Measurements from ENCODE around the gene EIF4EBP3.
A peak's percentile ranks its signal among the peaks of the same experiment; 100 is the strongest.

Gene EIF4EBP3

DNA sequence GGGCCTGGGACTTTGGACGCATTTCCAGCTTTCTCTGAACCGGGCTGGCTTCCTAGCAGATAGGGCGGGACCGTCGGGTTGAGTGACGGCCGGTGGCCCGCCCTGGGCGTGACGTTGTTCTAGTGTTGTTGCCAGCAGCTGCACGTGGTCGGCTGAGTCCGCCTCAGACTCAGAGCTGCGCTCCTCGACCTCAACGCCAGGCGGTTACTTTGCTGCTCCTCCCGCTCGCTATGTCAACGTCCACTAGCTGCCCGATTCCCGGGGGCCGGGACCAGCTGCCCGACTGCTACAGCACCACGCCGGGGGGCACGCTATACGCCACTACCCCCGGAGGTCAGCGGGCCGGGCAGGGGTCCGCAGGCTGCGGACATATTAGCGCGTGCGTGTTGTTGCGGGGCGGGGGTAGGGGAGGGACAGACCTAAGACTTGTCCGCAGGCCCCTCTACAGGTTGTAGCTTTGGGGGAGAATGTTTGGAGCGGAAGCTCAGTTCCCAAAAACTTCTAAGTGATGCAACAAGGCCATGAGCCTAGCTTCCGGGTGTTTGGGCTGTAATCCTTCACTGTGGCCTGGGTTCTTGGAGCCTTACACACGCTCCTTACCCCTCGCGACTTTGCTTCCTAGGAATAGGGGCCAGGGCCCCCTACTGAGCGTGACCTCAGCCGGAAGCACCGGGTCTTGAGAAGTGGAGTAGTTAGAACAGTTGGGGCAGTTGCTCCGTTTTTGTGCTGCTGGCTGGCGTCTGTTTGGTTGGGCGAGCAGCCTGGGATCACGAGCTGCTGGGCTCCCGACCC is at the start of gene EIF4EBP3:
TSS of gene EIF4EBP3 (plus strand) at position 155 of the 792 bp plus-strand sequence. CDS start at position 231, 76 bp downstream.
- in situ Hi-C loops (cut with HindIII; ENCODE audit: low pct_ligation_motif_present, low pct_unique_long_range_greater_than_20kb, low sequenced_read_pairs) = no loop called here
- DNase-seq = peak; percentile 92

DNA sequence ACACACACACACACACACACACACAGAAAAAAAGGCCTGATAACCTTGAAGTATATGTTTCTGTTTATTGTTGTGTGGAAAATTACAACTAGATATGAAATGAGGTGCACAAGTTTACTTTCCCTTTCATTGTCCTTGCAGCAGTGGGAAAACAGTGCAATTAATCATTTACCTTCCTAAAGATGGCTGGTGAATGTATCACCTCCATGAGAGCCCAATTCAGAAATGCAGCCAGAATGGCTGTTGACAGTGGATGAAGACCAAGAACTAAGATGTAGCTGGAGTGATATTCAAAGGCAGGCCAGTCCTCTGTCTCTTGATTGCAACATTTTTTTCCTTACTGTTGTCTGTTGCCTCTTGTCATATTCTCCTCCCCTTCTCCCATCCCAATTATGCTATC is 49.6 kb upstream of the EIF4EBP3 start:
- in situ Hi-C loops (cut with HindIII; ENCODE audit: low pct_ligation_motif_present, low pct_unique_long_range_greater_than_20kb, low sequenced_read_pairs) = no loop called here

DNA sequence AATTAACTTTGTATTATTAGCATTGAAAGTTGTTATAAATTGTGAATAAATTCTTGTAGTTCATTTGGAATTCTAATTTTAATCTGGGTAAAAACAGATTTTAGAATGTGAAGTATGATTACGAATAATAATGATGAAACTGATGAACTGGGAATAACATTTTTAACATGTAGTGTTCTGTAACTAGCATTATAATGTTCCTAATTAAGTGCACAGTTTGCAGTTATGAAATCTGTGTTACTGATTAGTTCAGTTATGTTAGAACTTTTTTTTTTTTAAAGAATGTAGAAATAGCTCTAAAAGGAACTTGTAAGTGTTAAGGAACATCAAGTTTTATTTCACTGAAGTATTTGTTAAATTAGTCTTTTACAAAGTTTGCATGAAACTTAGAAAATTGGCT is 48.9 kb upstream of the EIF4EBP3 start:
- in situ Hi-C loops (cut with HindIII; ENCODE audit: low pct_ligation_motif_present, low pct_unique_long_range_greater_than_20kb, low sequenced_read_pairs) = no loop called here

More for the DNA sequence above, 49.6 kb upstream of the EIF4EBP3 start:
- peak; percentile 71 for DNase-seq

DNA sequence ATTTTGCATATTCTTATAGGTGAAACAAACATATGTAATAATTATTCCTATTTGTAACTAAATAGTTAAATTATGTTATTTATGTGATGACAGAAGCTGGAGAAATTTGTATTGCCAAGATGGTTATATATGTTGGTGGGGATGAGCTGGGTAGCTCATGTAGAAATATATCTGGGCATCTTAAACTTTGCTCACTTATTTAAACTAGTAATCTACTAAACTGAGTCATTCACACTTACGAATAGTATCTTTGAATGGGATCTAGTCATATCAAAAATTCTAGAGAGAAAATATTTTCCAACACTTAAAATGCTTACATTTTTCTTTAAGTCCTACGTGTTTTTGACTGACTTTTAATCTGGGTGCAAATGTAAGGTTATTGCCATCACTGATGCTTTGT is 44.6 kb upstream of the EIF4EBP3 start:
- DNase-seq = no peak
- in situ Hi-C loops (cut with HindIII; ENCODE audit: low pct_ligation_motif_present, low pct_unique_long_range_greater_than_20kb, low sequenced_read_pairs) = no loop called here

More for the DNA sequence above, 48.9 kb upstream of the EIF4EBP3 start:
- DNase-seq = no peak

DNA sequence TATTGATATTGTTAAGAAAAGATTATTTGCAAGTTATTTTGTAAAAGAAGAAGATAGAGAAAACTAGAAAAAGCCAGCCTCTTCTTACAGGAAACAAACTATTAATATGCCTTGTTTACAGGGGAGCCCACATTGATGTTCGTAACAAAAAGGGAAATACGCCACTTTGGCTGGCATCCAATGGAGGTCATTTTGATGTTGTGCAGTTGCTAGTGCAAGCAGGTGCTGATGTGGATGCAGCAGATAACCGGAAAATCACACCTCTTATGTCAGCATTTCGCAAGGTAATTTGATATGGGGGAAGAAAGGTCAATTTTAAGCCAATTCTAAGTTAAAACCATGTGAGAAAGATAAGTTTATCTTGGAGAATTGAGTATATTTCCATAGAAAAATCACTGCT is 37.6 kb upstream of the EIF4EBP3 start:
- no peak for DNase-seq
- in situ Hi-C loops (cut with HindIII; ENCODE audit: low pct_ligation_motif_present, low pct_unique_long_range_greater_than_20kb, low sequenced_read_pairs) = no loop called here

DNA sequence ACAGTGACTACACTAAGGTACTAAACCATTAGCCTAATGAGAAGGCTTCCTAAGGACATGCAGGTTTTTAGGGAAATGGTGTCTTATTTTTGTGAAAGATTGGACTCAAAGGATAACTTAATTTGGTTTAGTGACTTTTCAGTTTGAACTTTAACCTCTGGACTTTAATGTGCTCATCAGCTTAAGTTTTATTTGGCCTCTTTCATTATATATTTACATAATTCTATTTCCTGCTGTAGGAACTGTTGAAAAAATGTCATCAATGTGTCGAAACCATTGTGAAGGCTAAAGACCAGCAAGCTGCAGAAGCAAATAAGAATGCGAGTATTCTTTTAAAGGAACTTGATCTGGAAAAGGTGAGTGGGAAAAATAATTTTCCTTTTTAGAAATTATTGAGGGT is 34.3 kb upstream of the EIF4EBP3 start:
- in situ Hi-C loops (cut with HindIII; ENCODE audit: low pct_ligation_motif_present, low pct_unique_long_range_greater_than_20kb, low sequenced_read_pairs) = no loop called here
- DNase-seq = no peak

DNA sequence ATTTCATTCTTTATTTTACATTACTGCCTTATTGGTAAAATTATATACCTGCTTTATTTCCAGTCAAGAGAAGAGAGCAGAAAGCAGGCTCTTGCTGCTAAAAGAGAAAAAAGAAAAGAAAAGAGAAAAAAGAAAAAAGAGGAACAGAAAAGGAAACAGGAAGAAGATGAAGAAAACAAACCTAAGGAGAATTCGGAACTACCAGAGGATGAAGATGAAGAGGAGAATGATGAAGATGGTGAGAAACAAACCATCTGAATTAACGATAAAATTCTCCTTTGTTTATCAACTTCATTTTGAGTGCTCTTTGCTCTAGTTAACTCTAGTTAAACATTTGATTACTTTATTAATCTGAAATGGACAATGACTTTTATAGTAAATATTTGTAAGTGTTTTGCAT is 23.5 kb upstream of the EIF4EBP3 start:
- in situ Hi-C loops (cut with HindIII; ENCODE audit: low pct_ligation_motif_present, low pct_unique_long_range_greater_than_20kb, low sequenced_read_pairs) = no loop called here
- DNase-seq = no peak

DNA sequence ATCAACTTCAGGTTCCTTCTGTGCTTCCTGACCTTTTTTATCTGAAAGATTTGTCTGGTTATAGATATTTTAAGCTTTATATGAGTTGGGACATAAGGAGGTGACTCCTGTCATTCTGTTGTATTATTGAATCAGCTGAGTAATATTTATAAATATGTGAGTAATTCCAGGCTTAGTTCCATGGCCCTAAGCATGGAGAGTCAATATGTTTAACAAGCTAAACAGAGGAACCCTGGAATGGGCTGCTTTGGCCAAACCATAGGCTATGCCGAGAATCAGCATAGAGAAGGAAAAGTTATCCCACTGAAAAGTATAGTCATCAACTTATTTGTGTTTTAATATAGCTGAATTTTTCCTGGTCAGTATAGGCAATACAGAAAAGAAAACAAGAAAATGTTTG is 7.2 kb upstream of the EIF4EBP3 start:
- in situ Hi-C loops (cut with HindIII; ENCODE audit: low pct_ligation_motif_present, low pct_unique_long_range_greater_than_20kb, low sequenced_read_pairs) = no loop called here
- no peak for DNase-seq

DNA sequence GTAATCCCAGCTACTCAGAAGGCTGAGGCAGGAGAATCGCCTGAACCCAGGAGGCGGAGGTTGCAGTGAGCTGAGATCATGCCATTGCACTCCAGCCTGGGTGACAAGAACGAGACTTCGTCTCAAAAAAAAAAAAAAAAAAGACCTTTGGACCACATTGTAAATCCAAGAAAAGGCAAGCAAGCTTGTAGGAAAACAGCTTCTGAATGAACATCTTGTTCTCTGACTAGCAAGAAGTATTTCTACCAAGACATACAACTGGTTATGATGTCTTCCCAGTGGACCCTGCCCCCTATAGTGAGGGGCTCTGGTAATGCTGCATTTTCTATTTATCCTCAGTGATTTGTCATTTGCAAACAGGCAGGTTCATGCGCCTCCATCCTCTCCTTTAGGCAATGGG is 4.5 kb upstream of the EIF4EBP3 start:
- no peak for DNase-seq
- in situ Hi-C loops (cut with HindIII; ENCODE audit: low pct_ligation_motif_present, low pct_unique_long_range_greater_than_20kb, low sequenced_read_pairs) = no loop called here

DNA sequence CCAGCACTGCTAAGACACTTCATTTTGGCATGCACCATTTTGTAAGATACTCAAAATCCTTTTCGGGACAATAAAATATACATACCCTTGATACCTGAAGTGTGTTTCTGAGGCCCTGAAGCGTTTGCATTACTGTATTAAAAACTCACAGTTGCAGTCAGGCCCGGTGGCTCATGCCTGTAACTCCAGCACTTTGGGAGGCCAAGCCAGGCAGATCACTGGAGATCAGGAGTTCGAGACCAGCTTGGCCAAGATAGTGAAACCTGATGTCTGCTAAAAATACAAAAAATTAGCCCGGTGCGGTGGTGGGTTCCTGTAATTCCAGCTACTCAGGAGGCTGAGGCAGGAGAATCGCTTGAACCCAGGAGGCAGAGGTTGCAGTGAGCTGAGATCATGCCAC is 2.5 kb upstream of the EIF4EBP3 start:
- no peak for DNase-seq
- in situ Hi-C loops (cut with HindIII; ENCODE audit: low pct_ligation_motif_present, low pct_unique_long_range_greater_than_20kb, low sequenced_read_pairs) = no loop called here

DNA sequence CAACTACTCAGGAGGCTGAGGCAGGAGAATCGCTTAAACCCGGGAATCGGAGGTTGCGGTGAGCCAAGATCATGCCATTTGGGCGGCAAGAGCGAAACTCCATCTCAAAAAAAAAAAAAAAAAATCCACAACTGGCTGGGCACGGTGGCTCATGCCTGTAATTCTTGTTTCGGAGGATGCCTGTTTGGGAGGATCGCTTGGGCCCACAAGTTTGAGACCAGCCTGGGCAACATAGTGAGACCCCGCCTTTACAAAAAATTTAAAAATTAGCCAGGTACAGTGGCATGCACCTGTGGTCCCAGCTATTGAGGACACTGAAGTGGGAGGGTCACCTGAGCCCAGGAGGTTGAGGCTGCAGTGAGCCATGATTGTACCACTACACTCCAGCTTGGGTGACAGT is 1.9 kb upstream of the EIF4EBP3 start:
- DNase-seq = no peak
- in situ Hi-C loops (cut with HindIII; ENCODE audit: low pct_ligation_motif_present, low pct_unique_long_range_greater_than_20kb, low sequenced_read_pairs) = no loop called here

DNA sequence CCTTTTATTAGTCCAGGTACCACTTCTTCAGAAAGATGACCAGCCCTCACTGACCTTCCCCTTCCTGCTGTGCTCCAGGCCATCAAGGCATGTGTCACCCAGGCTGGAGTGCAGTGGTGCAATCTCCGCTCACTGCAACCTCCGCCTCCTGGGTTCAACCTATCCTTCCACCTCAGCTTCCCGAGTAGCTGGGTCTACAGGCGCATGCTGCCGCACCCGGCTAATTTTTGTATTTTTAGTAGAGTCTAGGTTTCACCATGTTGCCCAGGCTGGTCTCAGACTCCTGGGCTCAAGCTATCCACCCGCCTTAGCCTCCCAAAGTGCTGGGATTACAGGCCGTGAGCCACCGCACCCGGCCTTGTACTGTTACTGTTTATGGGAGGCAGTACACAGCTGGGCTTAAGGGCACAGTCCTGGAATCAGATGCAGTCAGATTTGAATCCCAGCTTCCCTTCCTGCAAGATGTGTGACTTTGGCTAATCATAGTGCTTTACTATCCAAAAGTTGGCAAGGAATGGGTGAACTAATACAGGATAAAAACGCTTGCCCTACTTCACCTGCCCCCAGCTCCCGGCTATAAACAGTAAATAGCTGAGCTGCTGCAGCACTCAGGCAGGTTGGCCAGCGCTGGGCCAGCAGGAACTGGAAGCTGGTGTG is 483 bp upstream of the EIF4EBP3 start:
- no peak for DNase-seq
- in situ Hi-C loops (cut with HindIII; ENCODE audit: low pct_ligation_motif_present, low pct_unique_long_range_greater_than_20kb, low sequenced_read_pairs) = no loop called here

DNA sequence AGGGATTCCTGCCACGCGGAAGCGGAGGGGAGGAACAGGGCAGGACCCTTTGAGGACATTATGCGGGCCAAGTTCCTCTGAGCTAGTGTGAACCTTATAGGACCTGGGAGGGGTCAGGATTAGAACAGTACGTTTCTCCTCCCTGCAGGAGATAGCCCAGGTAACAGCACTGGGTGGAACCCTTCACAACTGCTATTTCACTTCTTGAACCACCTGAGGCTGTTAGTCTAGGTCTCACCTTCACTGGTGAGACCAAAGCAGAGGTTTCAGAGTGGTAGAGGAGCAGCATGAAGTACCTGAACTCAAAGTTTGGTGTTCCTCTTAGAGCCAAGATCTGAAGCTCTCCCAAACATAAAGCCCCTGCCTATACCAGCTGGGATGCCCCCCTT is 832 bp downstream of the EIF4EBP3 start:
- no peak for DNase-seq
- in situ Hi-C loops (cut with HindIII; ENCODE audit: low pct_ligation_motif_present, low pct_unique_long_range_greater_than_20kb, low sequenced_read_pairs) = no loop called here

DNA sequence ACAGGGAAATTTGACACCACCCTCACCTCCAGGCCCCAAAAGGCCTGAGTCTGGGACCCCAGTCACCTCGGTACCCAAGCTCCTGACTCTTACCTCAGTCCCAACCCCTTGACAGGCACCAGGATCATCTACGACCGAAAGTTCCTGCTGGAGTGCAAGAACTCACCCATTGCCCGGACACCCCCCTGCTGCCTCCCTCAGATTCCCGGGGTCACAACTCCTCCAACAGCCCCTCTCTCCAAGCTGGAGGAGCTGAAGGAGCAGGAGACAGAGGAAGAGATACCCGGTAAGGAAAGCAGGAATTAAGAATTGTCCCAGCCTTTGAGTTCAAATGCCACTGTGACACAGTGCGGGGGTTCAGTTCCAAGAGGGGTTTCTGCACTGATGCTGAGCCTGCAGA is 1.3 kb downstream of the EIF4EBP3 start:
- no peak for DNase-seq
- in situ Hi-C loops (cut with HindIII; ENCODE audit: low pct_ligation_motif_present, low pct_unique_long_range_greater_than_20kb, low sequenced_read_pairs) = no loop called here

DNA sequence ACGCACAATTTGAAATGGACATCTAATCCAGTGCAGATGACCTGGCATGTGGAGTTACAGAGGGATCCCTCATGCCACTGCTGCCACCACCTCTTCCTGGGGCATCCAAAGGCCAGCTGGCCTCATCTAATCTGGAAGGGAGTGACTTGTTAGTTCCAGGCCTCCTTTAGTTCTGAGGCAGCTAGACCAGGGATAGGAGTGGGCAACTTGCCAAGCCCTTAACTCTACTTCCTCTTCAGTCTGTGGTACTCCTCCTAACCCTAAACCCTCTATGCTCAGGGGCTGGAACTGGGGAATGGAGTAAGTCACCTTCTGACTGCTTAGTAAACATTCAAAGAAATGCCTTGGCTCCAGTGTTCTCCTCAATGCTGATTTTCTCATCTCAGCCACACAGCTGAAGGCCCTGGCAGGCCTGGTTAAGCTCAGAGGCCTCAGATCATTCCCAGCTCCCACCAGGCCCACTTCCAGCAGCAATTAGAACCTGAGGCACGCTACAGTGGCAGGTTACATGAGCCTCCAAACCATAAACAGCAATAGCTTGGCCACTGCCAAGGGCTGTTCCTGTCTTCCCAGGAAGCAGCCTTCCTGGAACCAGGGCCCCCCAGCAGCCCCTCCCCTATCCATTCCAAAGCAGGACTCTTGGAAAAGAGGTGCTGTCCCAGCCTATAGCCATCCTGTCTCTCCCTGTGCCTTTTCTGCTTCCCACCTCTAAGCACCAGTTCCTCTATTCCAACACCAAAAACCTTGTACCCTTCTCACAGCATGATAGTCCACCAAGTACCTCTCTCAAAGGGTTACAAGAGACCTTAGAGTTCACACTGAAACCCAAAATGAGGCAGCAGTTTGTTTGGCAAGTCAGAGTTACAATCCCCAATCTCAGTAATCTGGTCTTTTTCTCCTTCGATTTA is 2.0 kb downstream of the EIF4EBP3 start:
- no peak for DNase-seq
- in situ Hi-C loops (cut with HindIII; ENCODE audit: low pct_ligation_motif_present, low pct_unique_long_range_greater_than_20kb, low sequenced_read_pairs) = no loop called here

DNA sequence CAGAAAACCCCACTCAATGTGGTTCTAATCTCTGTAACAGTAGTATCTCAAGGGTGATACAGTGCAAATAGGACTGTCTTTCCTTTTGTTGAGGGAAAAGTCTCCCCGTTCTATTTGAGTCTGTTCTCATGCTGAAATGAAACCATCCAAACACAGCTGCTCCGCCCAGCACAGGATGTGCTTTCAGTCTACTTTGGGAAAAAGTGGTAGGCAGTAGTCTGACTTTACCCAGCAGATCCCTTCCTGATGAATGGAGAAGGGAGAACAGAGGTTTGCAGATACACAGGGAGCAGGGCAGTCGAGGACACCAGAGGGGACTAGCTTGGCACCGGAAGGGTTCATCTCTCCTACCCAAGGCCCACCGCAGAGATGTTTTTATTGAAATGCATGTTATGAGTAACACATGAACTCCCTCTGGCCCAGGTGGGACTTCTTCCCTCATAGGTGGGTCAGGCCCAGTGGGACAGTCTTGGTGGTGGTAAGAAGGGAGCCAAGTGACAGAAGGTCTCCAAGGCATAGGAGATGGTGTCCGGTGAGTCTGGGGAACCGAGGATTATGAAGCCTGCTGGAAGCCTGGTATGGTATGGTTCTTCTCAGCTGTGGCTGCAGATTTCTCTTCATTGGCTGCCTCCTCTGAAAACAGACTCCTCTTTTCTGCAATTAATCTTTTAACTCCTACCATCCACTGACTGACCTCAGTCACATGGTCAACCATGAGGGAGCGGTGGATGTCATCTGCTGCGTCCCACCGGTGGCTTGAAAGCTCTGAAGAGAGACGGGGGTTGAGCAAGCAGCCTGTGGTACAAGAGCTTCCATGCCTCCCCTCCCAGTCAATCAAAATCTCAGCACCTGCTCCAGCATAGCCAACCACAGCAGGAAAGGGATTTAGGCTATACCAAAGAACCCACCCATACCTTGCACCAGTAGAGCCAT is 3.0 kb downstream of the EIF4EBP3 start:
- in situ Hi-C loops (cut with HindIII; ENCODE audit: low pct_ligation_motif_present, low pct_unique_long_range_greater_than_20kb, low sequenced_read_pairs) = no loop called here
- no peak for DNase-seq

DNA sequence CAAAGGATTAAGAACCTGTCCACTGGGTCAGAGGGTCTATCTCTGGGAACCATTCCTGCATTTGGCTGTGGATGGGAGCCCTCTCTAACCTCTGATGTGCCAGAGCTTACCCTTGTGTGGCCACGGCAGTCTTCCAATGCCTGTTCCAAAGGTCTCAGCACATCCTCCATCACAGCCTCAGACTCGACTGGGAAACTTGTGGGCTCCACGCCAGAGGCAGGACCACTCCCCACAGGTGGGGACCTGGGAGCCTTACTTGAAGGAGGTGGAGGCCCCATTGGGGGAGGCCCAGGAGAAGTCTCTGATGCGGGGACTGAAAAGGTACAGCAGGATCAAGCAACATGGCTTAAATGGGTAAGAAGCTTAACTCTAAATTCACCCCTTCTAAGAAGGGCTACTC is 4.4 kb downstream of the EIF4EBP3 start:
- DNase-seq = no peak
- in situ Hi-C loops (cut with HindIII; ENCODE audit: low pct_ligation_motif_present, low pct_unique_long_range_greater_than_20kb, low sequenced_read_pairs) = no loop called here

DNA sequence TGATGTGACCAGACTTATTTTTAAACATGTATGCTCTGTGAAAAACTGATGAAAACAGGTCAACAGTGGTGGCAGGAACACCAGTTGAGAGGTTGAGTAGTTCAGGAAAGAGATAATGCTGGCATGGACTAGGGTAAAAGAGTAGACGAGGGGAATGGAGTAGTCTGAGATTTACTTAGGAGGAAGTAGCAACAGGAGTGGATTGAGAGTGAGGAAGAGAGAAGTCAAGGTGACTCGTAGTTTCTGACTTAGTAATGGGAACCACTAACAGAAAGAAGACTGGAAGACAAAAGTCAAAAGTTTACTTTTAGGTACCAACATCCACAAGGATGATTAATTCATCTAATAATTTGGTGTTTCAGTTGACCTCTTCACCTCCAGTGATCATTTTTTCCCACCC is 6.2 kb downstream of the EIF4EBP3 start:
- DNase-seq = no peak
- in situ Hi-C loops (cut with HindIII; ENCODE audit: low pct_ligation_motif_present, low pct_unique_long_range_greater_than_20kb, low sequenced_read_pairs) = no loop called here

Measured in ACHN (cell line).